ENCODE data around the gene PTPRM. TPM values are rescaled to one million over a fixed set of nuclear protein-coding genes. Genes with fewer than 3 reads are reported as not detected.

Gene PTPRM
- total and polyA plus RNA-seq, 2 experiments from 2014 or later: 1.6 to 5.3 TPM

- H3K4me3 Mint-ChIP-seq: no peak overlapping the region
- H3K27ac ChIP-seq (ENCODE audit: low read depth): no peak overlapping the region
Measured at GRCh38 chr18:8264861-8265411, 697.8 kb downstream of the PTPRM start.

More at GRCh38 chr18:8264861-8265411, 697.8 kb downstream of the PTPRM start:
- Histone ChIP-seq H3K4me3 (no peak overlapping the region), H3K36me3 (ENCODE audit: insufficient read depth) (no peaks in the 10 kb centered on the region), H2AFZ (no peak overlapping the region), H3F3A (replicated peaks; ENCODE audit: low read depth) (no peaks in the 10 kb centered on the region), H4K20me1 (replicated peaks; ENCODE audit: insufficient read depth) (no peaks in the 10 kb centered on the region), H3K4me2 (no peak overlapping the region), H3K79me2 (replicated peaks; ENCODE audit: insufficient read depth) (no peaks in the 10 kb centered on the region), H3K27me3 (ENCODE audit: insufficient read depth) (no peaks in the 10 kb centered on the region), H3K9me2 (ENCODE audit: insufficient read depth) (no peaks in the 10 kb centered on the region), H3K4me1 (ENCODE audit: insufficient read depth) (peaks cover 6% of the 10 kb centered on the region; the same call in 1 of the 2 replicates)
- Mint-ChIP-seq H3K27me3 (ENCODE audit: insufficient read depth, low read depth, poor library complexity) (peaks cover 2% of the 10 kb centered on the region), H3K9me3 (no peaks in the 10 kb centered on the region), H3K4me1 (peaks cover 17% of the 10 kb centered on the region), H3K36me3 (ENCODE audit: low read depth) (no peaks in the 10 kb centered on the region), H3K27ac (no peak overlapping the region)
- TF ChIP-seq EZH2phosphoT487 (IDR thresholded peaks at IDR 0.05; ENCODE audit: unreplicated experiment) (no peak), NANOG (IDR thresholded peaks at IDR 0.05; ENCODE audit: borderline replicate concordance) (no peak), EZH2 (IDR thresholded peaks at IDR 0.05; ENCODE audit: low read depth, unreplicated experiment) (no peak), ZNF114 (CRISPR knock-in tag; IDR thresholded peaks at IDR 0.05) (no peak), CTCF (conservative IDR thresholded peaks at IDR 0.05; ENCODE audit: low read depth in 2 of 2) (no peak)
- TF ChIP-seq, protein P1, sequence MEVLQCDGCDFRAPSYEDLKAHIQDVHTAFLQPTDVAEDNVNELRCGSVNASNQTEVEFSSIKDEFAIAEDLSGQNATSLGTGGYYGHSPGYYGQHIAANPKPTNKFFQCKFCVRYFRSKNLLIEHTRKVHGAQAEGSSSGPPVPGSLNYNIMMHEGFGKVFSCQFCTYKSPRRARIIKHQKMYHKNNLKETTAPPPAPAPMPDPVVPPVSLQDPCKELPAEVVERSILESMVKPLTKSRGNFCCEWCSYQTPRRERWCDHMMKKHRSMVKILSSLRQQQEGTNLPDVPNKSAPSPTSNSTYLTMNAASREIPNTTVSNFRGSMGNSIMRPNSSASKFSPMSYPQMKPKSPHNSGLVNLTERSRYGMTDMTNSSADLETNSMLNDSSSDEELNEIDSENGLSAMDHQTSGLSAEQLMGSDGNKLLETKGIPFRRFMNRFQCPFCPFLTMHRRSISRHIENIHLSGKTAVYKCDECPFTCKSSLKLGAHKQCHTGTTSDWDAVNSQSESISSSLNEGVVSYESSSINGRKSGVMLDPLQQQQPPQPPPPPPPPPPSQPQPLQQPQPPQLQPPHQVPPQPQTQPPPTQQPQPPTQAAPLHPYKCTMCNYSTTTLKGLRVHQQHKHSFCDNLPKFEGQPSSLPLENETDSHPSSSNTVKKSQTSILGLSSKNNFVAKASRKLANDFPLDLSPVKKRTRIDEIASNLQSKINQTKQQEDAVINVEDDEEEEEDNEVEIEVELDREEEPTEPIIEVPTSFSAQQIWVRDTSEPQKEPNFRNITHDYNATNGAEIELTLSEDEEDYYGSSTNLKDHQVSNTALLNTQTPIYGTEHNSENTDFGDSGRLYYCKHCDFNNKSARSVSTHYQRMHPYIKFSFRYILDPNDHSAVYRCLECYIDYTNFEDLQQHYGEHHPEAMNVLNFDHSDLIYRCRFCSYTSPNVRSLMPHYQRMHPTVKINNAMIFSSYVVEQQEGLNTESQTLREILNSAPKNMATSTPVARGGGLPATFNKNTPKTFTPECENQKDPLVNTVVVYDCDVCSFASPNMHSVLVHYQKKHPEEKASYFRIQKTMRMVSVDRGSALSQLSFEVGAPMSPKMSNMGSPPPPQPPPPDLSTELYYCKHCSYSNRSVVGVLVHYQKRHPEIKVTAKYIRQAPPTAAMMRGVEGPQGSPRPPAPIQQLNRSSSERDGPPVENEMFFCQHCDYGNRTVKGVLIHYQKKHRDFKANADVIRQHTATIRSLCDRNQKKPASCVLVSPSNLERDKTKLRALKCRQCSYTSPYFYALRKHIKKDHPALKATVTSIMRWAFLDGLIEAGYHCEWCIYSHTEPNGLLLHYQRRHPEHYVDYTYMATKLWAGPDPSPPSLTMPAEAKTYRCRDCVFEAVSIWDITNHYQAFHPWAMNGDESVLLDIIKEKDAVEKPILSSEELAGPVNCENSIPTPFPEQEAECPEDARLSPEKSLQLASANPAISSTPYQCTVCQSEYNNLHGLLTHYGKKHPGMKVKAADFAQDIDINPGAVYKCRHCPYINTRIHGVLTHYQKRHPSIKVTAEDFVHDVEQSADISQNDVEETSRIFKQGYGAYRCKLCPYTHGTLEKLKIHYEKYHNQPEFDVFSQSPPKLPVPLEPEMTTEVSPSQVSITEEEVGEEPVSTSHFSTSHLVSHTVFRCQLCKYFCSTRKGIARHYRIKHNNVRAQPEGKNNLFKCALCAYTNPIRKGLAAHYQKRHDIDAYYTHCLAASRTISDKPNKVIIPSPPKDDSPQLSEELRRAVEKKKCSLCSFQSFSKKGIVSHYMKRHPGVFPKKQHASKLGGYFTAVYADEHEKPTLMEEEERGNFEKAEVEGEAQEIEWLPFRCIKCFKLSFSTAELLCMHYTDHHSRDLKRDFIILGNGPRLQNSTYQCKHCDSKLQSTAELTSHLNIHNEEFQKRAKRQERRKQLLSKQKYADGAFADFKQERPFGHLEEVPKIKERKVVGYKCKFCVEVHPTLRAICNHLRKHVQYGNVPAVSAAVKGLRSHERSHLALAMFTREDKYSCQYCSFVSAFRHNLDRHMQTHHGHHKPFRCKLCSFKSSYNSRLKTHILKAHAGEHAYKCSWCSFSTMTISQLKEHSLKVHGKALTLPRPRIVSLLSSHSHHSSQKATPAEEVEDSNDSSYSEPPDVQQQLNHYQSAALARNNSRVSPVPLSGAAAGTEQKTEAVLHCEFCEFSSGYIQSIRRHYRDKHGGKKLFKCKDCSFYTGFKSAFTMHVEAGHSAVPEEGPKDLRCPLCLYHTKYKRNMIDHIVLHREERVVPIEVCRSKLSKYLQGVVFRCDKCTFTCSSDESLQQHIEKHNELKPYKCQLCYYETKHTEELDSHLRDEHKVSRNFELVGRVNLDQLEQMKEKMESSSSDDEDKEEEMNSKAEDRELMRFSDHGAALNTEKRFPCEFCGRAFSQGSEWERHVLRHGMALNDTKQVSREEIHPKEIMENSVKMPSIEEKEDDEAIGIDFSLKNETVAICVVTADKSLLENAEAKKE (CRISPR knock-in tag; IDR thresholded peaks at IDR 0.05): no peak
- TF ChIP-seq, protein P2, sequence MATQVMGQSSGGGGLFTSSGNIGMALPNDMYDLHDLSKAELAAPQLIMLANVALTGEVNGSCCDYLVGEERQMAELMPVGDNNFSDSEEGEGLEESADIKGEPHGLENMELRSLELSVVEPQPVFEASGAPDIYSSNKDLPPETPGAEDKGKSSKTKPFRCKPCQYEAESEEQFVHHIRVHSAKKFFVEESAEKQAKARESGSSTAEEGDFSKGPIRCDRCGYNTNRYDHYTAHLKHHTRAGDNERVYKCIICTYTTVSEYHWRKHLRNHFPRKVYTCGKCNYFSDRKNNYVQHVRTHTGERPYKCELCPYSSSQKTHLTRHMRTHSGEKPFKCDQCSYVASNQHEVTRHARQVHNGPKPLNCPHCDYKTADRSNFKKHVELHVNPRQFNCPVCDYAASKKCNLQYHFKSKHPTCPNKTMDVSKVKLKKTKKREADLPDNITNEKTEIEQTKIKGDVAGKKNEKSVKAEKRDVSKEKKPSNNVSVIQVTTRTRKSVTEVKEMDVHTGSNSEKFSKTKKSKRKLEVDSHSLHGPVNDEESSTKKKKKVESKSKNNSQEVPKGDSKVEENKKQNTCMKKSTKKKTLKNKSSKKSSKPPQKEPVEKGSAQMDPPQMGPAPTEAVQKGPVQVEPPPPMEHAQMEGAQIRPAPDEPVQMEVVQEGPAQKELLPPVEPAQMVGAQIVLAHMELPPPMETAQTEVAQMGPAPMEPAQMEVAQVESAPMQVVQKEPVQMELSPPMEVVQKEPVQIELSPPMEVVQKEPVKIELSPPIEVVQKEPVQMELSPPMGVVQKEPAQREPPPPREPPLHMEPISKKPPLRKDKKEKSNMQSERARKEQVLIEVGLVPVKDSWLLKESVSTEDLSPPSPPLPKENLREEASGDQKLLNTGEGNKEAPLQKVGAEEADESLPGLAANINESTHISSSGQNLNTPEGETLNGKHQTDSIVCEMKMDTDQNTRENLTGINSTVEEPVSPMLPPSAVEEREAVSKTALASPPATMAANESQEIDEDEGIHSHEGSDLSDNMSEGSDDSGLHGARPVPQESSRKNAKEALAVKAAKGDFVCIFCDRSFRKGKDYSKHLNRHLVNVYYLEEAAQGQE (IDR thresholded peaks at IDR 0.05; ENCODE audit: unreplicated experiment): no peak
- ATAC-seq (no peak), DNase-seq (ENCODE audit: low spot score) (no peak)
